Psoas muscle (tissue), 8 donors: Measurements from ENCODE around the gene ADIPOR2. TPM values are rescaled to one million over a fixed set of nuclear protein-coding genes. Genes with fewer than 3 reads are reported as not detected.
A peak's percentile ranks its signal among the peaks of the same experiment; 100 is the strongest.

Source experiments
- ATAC-seq, 4 donors: fragments of 200-7000 bp; cut with Tn5 transposase; one replicate each; pipeline ENCODE4 v1.9.1; 2020; ENCODE audit warnings: moderate library complexity in 3 of 4, mild to moderate bottlenecking in 2 of 4
- DNase-seq, 2 donors: peaks; one replicate each; pipeline ENCODE4 v3.0.0-alpha.2; 2020
- H3K27ac ChIP-seq: fragments of 200-600 bp; one replicate; pipeline ENCODE4 v1.8.0; 2022
- H3K27me3 ChIP-seq, 3 donors: fragments of 200-600 bp in 1 of 3; one replicate each; pipeline versions ENCODE4 v1.6.1 to v1.8.0; 2013 to 2022; ENCODE audit warnings: low read length in 2 of 3, mild to moderate bottlenecking in 2 of 3, moderate library complexity in 1 of 3; ENCODE audit not compliant: insufficient read depth in 3 of 3
- H3K36me3 ChIP-seq, 2 donors: fragments of 200-600 bp in 1 of 2; one replicate each; pipeline versions ENCODE4 v1.6.1 to v1.8.0; 2013 to 2022; ENCODE audit warnings: low read depth in 1 of 2, mild to moderate bottlenecking in 1 of 2, moderate library complexity in 1 of 2; ENCODE audit not compliant: insufficient read depth in 1 of 2
- H3K4me1 ChIP-seq: fragments of 200-600 bp; one replicate; pipeline ENCODE4 v1.8.0; 2022
- H3K4me3 ChIP-seq: fragments of 200-600 bp; one replicate; pipeline ENCODE4 v1.8.0; 2022; ENCODE audit warnings: mild to moderate bottlenecking
- H3K9me3 ChIP-seq: fragments of 200-600 bp; one replicate; pipeline ENCODE4 v1.8.0; 2022
- CTCF ChIP-seq: fragments of 200-600 bp; IDR thresholded peaks from one replicate; pipeline ENCODE4 v1.8.0; 2022; ENCODE audit warnings: antibody characterized with exemption
- WGBS, 3 donors: extraction: QIAGEN DNeasy Blood & Tissue Kit; methylation state at CpG; one replicate each; pipeline versions ENCODE4 v1.1.6 to v1.1.7; 2013; 5-methylcytosine and 5-hydroxymethylcytosine counted together
- intact Hi-C, 2 donors: fragments of 100-400 bp; cut with DNase I; formaldehyde crosslinking; loops; one replicate each; pipeline versions ENCODE4 v1.11.0 to v1.14.2; 2022
- long read RNA-seq, 2 donors: library from polyadenylated mRNA; unstranded; transcript quantifications; one replicate each; pipeline ENCODE4 v2.0.0, GENCODE V29; 2021
- polyA plus RNA-seq, 3 donors: library from polyadenylated mRNA; stranded (reverse); fragments of 200-250 nt; gene quantifications; one replicate each; pipeline ENCODE4 v1.2.3, GENCODE V29; 2013
- total RNA-seq, 4 donors: library from RNA; stranded (reverse); fragmentation: NEBNext Ultra II Directional in 2 of 4; extraction: Animal tissue kit (Norgen Biotek cat#: 25700) in 2 of 4; gene quantifications; one replicate each; pipeline versions ENCODE4 v1.2.1 to v1.2.4, GENCODE V29; 2021 to 2023
- donor health status: healthy with polysubstance abuse.
- donor health status: DM: no; HTN: no; CAD: no; lungs with moderate emphysema.
- donor health status: Bipolar disorder and iron deficiency.
- donor health status: healthy.
- donor health status: DM: yes; HTN: yes; CAD: no.
- donor health status: DM: no; HTN: no; CAD: no.
- donor health status: DM: no; HTN: no; CAD: no.
- donor health status: DM: yes; HTN: yes; CAD: no.

Gene ADIPOR2
- total RNA-seq, result 10 to 100 TPM; 36.7 to 49.4 (median 43.2) TPM
- 10 to 100 TPM; 28.6 to 52.1 (median 44.2) TPM for polyA plus RNA-seq
- long read RNA-seq, donor 1, full-length matches to known transcripts, result 1 of 5 reads
- long read RNA-seq, donor 1, partial matches to known transcripts, result 0 of 5 reads
- long read RNA-seq, donor 1, other reads (novel, unspliced or antisense), result 4 of 5 reads
- long read RNA-seq, donor 2, full-length matches to known transcripts, result 4 of 11 reads
- long read RNA-seq, donor 2, partial matches to known transcripts, result 0 of 11 reads
- long read RNA-seq, donor 2, other reads (novel, unspliced or antisense), result 7 of 11 reads

- peak within 1 kb of the TSS; percentile 99 for H3K4me3 ChIP-seq
- 0% methylated on average over 38 to 59 of the region's 59 CpGs for WGBS, 3 donors
- peak; percentile 99 to 100 (median 99) for ATAC-seq
- DNase-seq, result peak; percentile 94 to 98
- H3K36me3 ChIP-seq, result no peaks in the 10 kb centered on the region
- H3K27ac ChIP-seq, result peak within 1 kb of the TSS; percentile 97
- peaks cover 30% of the 10 kb centered on the region for H3K4me1 ChIP-seq
- TF ChIP-seq CTCF, result no peak
- H3K9me3 ChIP-seq, result no peaks in the 10 kb centered on the region
- intact Hi-C loops, result loop anchor here in 1 of 2 donors (2.0 to 5.0 kb wide), 3 partner anchors 52 to 102 kb away; no protein-coding TSS in a partner anchor
- H3K27me3 ChIP-seq, result no peaks in the 10 kb centered on the region
These were observed at the start of gene ADIPOR2 for GRCh38 chr12:1690578-1691122. TSS of gene ADIPOR2 (plus strand) at chr12:1691070. CDS start at chr12:1754344, 63,274 bp downstream.

GRCh38 chr12:1642513-1642912 lies 48.4 kb upstream of the ADIPOR2 start:
- intact Hi-C loops, result no loop called here
- no peaks in the 10 kb centered on the region for H3K27me3 ChIP-seq
- no peaks in the 10 kb centered on the region for H3K9me3 ChIP-seq
- no peak overlapping the region for H3K27ac ChIP-seq
- ATAC-seq (no peak), DNase-seq (no peak)
- peaks cover 9% of the 10 kb centered on the region for H3K4me1 ChIP-seq
- TF ChIP-seq CTCF, result no peak
- no peaks in the 10 kb centered on the region for H3K36me3 ChIP-seq
- no peak overlapping the region for H3K4me3 ChIP-seq
- 83 to 88% (median 85%) methylated on average over 7 of the region's 7 CpGs for WGBS, 3 donors

GRCh38 chr12:1643043-1643442 lies 47.8 kb upstream of the ADIPOR2 start:
- intact Hi-C loops, result no loop called here
- no peak for DNase-seq
- ATAC-seq, result no peak
- Histone ChIP-seq H3K27ac (no peak overlapping the region), H3K9me3 (no peaks in the 10 kb centered on the region), H3K36me3 (no peaks in the 10 kb centered on the region), H3K27me3 (no peaks in the 10 kb centered on the region), H3K4me1 (peaks cover 9% of the 10 kb centered on the region), H3K4me3 (no peak overlapping the region)
- TF ChIP-seq CTCF, result no peak
- 91 to 94% (median 92%) methylated on average over 9 of the region's 9 CpGs for WGBS, 3 donors

GRCh38 chr12:1643905-1644533 lies 46.9 kb upstream of the ADIPOR2 start:
- WGBS, 3 donors, result 51 to 56% (median 56%) methylated on average over 7 of the region's 7 CpGs

More at GRCh38 chr12:1643905-1644533, 46.9 kb upstream of the ADIPOR2 start:
- DNase-seq (no peak), ATAC-seq (no peak)
- Histone ChIP-seq H3K27ac (no peak overlapping the region), H3K27me3 (peaks cover 0 to 2% (median 0%) of the 10 kb centered on the region in 3 donors), H3K4me1 (peaks cover 9% of the 10 kb centered on the region), H3K36me3 (no peaks in the 10 kb centered on the region), H3K9me3 (no peaks in the 10 kb centered on the region), H3K4me3 (no peak overlapping the region)
- no peak for TF ChIP-seq CTCF
- intact Hi-C loops, result no loop called here
